NCI-H2196 treated with DMSO at 0.1 percent for 48 hours (cell line): ENCODE data around the gene PCNX3.

ENCODE experiments used
- DNase-seq: peaks from one replicate; lab custom pipeline; 2025; ENCODE audit not compliant: unreplicated experiment; lab: John Stamatoyannopoulos, UW

The PCNX3 gene

DNA sequence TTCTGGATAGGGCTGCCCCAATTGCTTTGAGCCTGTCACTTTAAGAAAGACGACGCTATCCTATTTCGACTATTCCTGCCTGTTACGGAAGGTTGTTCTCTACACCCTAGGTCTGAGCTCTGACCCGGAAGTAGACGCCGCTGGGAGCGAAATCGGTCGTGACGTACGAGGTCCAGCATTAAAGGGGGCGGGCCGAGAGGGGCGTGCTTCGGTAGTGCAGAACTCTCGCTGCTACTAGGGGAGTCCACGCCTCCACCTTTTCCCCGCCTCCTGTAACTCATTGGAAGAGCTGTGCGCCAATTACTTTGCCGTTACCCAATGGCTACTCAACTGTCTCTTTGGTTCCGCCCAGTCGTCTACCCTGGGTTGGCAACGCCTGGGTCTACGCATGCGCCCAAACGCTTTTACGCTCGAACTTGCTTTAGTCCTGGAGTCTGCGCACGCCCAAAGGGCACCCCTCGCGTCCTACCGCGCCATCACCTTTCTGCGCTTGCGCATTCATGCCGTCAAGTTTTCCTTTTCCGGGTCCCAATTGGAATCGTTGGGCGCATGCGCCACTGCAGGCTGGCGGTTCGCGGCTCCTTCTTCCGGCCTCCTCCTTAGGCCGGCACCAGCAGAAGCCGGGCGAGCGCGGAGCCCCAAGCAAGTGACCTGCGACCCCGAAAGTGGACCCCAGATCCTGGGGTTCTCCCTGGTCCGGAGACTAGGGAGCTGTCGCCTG is at the start of gene PCNX3:
TSS of gene PCNX3 (plus strand) at position 548 of the 721 bp plus-strand sequence. CDS start 536 bp downstream, outside the sequence.
- peak; percentile 100 for DNase-seq

DNA sequence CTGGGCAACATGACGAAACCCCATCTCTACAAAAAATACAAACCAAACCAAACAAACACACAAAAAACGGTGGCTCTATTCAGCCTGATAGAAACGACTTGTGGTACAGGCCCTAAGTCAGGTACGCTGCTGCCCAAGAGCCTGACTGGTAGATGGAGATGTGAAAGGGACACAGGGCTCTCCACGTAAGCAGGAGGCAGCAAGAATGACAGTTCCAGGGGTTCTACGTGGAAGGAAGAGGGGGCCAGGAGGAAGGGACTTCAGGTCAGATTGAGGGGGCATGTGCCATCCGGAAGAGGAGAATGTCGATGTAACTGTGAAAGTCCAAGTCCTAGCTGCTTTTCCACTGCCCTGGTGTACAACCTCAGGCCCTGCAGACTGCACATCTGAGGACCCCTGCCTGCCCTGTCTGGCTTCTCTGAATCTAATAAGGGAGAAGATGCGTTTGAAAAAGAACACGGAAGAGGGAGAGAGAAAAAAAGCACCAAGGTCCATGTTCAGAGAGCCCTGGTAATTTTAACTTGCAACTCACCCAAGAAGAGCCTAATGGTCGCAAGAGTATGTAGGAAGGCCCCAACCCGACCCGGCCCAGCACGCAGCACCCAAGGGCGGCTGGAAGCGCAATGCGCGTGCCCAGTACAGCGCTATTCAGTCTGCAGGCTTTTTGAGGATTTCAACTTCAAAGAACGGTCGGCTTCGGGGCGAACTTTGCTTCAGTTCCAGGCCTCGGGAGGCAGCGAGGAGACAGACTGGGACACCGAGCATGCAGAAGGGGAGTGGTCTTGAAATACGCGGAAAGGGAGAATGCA is 46.2 kb upstream of the PCNX3 start:
- no peak for DNase-seq

DNA sequence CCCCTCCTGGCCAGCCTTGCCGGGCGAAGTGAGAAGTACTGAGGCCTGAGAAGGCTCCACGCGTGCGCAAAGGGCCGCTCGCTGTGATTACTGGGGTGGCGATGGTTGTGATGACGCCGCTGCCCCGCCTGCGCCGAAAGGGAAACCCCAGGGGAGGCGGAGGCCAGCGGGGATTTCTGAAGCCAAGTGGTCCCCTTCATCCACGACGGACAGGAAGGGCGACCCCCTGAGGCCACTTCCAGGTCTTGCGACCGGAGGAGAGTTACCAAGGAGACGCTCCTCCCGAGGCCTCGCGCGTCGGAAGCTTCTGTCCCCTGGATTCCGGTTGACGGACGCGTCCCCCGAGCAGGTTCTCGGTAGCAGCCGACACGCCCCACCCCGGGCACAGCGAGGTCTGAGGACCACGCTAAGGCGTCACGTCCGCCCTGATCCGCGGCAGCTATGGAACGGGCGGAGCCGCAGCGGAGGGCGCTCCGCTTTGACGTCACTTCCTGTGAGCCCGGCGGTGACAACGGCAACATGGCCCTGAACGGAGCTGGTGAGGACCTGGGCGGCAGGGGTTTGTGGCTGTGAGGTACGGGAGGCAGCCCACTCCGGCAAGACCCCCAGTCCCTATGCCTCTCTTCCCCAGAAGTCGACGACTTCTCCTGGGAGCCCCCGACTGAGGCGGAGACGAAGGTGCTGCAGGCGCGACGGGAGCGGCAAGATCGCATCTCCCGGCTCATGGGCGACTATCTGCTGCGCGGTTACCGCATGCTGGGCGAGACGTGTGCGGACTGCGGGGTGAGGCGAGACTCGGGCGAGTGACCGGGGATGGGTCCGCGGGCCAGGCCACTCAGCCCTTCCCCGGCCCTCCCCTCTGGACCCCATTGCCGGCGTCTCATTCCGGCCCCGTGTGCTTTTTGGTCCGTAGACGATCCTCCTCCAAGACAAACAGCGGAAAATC is 45.3 kb upstream of the PCNX3 start, which contains the start of gene ZNRD2:
TSS of gene ZNRD2 (plus strand) at position 505 of the 946 bp plus-strand sequence. CDS start at position 520, 15 bp downstream.
- DNase-seq, result peak; percentile 97

DNA sequence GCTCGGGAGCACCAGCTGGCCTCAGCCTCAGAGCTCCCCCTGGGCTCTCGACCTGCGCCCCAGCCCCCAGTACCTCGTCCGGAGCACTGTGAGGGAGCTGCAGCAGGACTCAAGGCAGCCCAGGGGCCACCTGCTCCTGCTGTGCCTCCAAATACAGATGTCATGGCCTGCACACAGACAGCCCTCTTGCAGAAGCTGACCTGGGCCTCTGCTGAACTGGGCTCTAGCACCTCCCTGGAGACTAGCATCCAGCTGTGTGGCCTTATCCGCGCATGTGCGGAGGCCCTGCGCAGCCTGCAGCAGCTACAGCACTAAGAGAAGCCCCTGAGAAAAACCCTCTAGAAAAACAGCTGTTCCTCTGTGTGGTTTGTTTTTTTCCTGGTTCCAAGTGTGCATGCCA is 44.2 kb upstream of the PCNX3 start:
- DNase-seq, result no peak

DNA sequence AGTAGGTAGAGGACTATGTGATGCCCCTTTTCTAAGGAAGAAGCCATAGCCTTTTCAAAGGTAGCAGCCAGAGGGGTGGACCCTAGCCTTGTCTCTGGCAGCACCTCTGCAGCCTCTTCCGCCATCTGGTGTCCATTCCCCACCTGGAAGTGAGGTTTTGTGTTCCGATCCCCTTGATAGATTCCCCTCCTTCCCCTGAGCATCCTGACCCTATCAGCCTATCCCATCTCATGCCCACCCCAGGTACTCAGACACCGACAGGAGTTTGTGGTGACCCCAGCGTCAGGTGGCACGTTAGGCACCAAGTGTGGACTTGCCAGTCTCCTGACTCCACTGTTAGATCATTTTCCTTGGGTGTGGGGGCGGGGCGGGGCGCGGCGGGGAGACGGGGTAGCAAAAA is 43.6 kb upstream of the PCNX3 start:
- peak; percentile 70 for DNase-seq

DNA sequence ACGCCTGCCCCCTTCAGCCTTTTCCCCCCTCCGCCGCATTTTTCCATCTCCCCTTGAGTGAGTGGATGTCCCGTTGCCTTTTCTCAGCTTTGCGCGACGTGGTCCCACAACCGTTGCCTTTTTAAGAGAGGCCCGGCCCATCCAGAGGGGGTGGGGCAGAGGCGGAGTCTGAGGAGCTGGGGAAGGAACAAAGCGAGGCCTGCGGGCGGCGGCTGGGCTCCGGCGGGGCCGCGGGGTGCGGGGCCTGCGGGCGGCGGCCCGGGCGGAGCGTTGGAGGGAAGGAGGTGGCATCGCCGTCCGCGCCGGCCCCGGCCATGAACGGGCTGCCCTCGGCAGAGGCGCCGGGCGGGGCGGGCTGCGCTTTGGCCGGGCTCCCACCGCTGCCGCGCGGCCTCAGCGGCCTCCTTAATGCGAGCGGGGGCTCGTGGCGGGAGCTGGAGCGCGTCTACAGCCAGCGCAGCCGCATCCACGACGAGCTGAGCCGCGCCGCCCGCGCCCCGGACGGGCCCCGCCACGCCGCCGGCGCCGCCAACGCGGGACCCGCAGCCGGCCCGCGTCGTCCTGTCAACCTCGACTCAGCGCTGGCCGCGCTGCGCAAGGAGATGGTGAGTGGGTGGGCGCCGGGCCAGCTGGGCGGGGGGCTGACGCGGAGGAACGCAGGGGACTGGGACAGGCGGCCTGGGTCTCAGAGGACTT is 43.1 kb upstream of the PCNX3 start, which contains the start of gene FAM89B:
TSS of gene FAM89B (plus strand) at position 183 of the 696 bp plus-strand sequence. CDS start at position 315, 132 bp downstream.
- DNase-seq, result peak; percentile 59

DNA sequence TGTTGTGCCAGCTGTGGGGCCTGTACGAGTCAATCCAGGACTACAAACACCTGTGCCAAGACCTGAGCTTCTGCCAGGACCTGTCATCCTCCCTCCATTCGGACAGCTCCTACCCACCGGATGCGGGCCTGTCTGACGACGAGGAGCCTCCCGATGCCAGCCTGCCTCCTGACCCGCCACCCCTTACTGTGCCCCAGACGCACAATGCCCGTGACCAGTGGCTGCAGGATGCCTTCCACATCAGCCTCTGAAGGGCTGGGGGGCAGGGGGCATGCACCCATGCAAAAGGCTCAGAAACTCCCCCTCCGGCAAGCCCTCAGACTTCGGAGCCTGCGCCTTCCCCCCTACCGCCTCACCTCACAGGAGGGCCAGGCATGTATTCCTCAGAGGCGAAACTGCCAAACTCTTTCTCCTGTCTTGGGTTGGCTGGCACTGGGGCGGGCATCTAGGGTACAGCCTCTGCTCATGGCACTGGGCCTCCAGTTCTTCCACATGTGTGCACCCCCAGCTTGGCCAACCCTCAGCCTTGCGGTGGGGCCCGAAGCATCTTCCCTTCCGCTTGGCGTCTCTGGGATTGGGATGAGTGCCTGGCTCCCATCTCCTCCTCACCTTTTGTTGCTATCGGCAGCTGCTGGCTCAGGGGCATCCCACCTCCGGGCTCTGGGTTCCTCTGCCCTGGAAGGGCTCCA is 42.0 kb upstream of the PCNX3 start:
- DNase-seq, result no peak

DNA sequence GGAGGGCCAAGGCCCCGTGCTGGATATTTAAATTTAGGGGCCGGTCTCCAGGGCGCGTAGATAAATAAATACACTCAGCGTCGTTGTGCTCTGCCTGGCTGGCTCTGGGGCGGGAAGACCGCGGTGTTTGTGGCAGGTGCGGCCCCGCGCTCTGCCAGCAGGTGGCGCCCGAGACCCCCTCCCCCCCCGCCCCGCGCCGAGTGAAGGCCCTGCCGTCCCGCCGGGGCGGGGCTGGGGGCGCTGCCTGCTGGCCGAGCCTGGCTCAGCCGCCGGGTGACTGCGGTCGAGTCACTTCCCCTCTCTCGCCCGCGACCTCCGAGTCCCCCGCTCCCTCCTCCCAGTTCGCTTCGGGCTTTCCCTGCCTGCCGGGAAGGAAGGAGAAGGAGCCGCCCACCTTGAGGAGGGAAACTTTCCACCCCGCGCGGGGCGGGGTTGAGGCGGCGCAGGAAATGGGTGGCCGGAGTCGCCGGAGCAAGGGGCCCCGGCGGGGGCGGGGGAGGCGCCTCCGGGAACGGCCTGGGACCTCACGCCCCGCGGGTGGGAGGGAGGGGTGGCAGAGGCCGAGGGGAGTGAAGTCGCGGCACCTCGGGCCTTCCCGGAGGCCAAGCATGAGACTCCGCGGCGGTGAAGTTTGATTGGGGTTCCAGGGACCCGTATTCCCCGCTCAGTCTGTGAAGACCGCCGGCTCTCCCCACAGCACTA is 41.3 kb upstream of the PCNX3 start:
- peak; percentile 79 for DNase-seq

DNA sequence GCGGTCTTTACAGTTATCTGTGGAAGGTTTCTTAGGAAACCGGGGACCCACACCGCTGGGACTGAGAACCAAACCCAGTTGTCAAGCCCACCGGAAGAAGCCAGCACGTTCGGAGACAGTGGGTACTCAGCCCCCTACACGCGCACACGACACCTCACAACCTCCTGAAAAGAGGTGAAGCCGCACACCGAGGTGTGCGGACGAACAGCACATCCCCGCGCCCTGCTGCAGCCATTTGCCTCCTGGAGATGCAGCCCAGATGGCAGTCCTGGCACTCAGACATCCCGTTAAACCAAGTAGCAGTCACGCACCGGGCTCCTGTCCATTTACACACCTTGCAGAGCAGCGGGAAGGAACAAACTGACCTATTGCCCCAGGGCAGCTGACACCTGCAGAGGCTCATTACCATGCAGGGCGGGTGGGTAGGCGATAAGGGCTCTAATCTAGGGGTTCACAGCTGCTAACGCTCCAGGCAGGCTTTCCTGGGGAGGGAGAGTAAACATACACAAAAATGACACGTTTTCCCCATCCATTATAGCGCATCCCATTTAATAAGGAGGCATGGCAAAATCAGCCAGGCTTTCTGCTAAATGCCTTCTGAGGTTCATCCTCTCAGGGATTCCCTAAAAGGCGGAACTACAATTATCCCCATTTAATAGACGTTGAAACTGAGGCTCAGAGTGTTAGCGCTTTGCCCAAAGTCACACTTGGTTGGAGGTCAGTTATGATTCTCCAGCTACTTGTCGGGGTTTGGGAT is 40.6 kb upstream of the PCNX3 start:
- no peak for DNase-seq

DNA sequence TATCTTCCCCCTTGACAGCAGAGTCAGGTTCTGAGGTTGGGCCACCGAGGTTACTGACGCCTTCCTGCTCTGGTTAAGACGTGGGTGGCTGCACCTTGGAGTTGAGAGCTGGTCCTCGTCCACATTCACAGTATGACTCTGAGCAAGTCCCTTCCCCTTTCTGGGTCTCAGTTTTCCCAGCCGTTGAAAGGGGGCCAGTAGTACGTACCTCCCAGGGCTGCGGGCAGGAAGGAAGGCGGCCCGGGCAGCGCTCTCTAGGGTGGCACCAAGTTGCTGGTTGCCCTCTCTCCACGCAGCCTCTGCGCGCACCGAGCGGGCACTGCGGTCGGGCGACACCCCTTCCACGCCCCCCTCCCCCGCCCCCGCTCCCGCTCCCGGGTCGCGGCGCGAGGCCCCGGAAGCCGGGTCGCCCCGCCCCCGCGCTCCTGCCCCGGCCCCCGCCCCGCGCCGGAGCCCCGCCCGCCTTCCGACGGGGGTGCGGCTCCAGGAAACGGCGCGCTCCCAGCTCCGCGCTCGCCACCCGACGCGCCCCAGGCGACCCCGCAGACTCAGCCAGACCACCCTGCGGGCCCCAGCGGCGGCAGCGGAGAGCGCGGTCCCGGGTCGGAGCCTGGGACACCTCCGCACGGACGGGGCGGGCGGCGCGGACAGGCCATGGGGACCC is 39.9 kb upstream of the PCNX3 start, which contains the start of gene EHBP1L1:
TSS of gene EHBP1L1 (plus strand) at position 486 of the 664 bp plus-strand sequence. CDS start 250 bp downstream, outside the sequence.
- peak; percentile 50 for DNase-seq

DNA sequence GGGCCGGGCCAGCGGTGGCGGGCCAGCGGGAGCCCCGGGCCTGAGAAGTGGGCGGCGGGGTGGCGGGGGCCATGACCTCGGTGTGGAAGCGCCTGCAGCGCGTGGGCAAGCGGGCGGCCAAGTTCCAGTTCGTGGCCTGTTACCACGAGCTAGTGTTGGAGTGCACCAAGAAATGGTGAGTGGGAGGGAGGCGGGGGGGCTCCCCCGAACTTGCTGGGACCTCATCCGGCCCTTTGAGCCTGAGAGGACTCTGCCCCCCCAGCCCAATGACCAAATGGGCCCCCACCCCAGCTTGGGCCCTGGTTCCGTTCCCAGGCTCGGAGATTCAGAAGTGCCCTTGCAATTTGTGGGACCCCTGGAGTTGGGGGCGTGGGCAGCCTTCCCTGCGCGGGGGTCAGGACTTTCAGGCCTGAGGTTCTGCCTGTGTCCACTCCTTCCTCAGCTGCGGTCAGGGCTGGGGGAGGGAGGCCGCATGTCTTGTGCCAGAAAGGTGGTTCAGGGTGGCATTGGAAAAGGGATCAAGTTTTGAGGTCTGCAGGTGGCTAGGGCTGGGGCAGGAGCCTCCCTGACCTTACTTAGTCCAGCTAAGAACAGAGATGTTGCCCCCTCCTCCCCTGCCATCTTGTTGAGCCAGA is 39.2 kb upstream of the PCNX3 start:
- no peak for DNase-seq

DNA sequence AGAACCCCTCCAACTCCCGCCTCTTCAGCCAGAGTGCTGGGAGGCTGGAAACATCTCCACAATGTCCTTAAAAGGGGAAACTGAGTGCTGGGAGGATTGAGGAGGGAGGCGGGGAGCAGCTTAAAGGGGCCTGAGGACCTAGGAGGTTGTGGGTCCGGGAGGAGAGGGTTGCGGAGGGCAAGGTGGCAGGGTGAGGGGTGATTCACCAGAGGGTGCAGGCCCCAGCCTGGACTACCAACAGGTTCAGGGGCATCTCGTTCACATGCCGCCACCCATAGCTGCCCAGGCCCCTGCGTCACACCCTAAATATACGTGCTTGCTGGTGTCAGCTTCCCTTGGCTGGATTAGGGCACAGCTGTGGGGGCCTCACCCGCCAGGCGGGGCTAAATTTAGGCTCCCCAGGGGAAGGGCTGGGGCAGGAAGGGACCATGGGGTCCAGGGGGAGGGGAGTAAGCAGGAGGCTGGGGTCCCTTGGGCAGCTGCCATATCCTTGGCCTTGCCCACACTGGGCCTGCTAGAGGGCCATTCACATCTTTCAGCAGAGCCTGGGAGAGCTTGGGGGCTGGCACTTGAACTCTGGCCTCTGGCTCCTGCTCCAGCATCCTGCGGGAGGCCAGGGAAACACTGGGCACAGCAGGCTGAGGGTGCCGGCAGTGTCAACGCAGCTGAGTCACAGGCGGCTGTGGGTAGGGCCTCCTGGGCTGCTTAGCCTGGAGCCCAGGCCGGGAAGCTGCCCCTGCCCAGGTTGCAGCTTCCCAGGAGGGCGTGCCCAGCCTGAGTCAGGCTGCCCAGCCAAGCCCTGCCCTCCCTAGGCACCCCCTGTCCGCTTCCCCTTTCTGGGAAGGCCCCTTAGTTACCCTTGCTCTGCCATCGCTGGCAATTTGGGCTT is 38.5 kb upstream of the PCNX3 start:
- DNase-seq, result no peak

DNA sequence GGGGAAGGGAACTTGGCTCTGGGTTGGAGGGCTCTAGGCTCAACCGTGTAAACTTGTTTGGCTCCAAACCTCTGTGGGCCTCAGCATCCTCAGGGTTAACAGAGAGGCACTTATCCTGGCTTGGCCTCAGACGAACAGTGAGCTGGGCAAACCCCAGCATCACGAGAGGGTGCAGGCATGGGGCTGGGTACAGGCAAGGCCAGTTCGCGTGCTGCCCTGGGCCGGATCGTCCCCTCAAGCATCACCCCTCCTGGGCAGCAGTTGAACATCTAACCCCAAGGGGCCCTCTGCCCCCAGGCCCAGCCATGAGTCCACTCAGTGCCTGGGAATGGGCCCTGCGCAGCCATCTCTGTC is 37.8 kb upstream of the PCNX3 start:
- DNase-seq, result no peak

DNA sequence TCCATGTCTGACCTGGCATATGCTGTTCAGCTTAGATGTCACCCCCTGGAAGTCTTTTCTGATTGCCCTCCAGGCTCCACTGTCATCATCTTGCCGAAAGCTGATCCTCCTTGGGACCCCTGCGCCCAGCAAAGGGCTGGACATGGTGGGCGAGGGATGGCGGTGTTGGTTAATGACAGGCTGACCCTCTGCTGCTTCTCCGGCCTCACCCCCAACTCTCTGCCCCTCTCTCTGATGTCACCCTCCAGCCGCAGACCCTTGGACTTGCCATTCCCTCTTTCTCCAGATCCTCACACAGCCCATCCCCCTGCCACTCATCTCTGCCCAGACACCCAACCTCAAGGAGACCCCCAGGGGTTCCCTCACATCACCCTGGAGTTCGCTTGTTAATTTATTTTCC is 37.4 kb upstream of the PCNX3 start:
- DNase-seq, result no peak

DNA sequence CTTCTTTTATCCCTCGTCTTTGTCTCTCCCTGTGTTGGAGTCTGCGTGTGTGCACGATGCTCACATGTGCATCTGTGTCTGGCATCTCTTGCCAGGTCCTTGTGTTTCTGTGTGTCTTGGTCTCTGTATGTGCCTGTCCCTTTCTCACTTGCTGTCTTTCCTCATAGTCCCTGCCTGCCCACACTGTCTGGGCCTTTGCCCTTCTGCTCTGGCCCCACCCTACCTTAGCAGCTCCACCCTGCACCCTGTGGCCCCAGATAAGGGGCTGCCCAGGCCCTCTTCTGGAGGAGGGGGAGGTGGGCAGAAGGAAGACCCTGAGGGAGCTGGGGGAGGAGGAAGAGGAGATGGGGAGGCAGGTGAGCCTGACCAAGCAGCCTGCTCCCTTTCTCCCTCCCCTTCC is 36.9 kb upstream of the PCNX3 start:
- DNase-seq, result no peak

DNA sequence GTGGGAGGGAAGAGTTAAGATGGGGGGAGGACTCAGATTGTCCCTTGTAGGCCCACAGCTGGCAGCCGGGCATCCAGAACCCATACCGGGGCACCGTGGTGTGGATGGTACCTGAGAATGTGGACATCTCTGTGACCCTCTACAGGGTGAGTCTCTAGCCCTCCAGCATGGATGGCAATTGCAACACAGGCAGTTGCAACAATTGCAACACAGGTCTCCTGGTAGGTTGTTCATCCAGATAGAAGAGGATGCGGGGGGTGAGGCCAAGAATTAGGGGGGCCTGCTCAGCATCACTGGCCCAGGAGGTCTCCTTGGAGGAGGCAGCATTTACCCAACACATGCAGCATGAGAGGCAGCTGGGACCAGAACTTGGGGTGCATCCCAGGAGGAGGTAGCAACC is 36.3 kb upstream of the PCNX3 start:
- no peak for DNase-seq
